Endothelial cell of umbilical vein (primary cell): ENCODE measurements around the gene SEPTIN5.

Experiments used
- CTCF ChIP-seq, 2 donors: IDR thresholded peaks; 1 replicate in 1 of 2; 2 replicates in 1 of 2; pipeline ENCODE4 v1.5.1; 2011; ENCODE audit warnings: low read length in 2 of 2, mild to moderate bottlenecking in 2 of 2, moderate library complexity in 2 of 2, control low read depth in 1 of 2, inconsistent platforms in 1 of 2, low read depth in 1 of 2; ENCODE audit not compliant: insufficient read depth in 1 of 2; ENCODE audit errors: extremely low read depth in 1 of 2
- POLR2A ChIP-seq: IDR thresholded peaks from 2 replicates; pipeline ENCODE4 v1.6.1; 2012; ENCODE audit warnings: low read depth, mild to moderate bottlenecking, control low read depth, low read length

GRCh38 chr22:19765477-19766239 is 51.4 kb downstream of the SEPTIN5 start:
- TF ChIP-seq POLR2A, result no peak
- no peak for TF ChIP-seq CTCF (IDR thresholded peaks at IDR 0.05; ENCODE audit: extremely low read depth in 1 of 2, insufficient read depth in 1 of 2, low read depth in 1 of 2, low read length in 2 of 2)
